Effector memory CD4-positive, alpha-beta T cell (primary cell): ENCODE results near the gene CORO2B.

Experiments
- DNase-seq, 3 donors: peaks; one replicate each; pipeline ENCODE4 v3.0.0-alpha.2; 2020
- H3K27ac ChIP-seq: 2 replicates; pipeline ENCODE4 v1.7.0; 2013; ENCODE audit warnings: mild to moderate bottlenecking, low read length, moderate library complexity; ENCODE audit not compliant: insufficient read depth, poor library complexity, severe bottlenecking
- H3K27me3 ChIP-seq: replicated peaks from 2 replicates; pipeline ENCODE4 v1.7.0; 2013; ENCODE audit warnings: mild to moderate bottlenecking, low read length; ENCODE audit not compliant: insufficient read depth, control insufficient read depth, poor library complexity, severe bottlenecking
- H3K36me3 ChIP-seq: 2 replicates; pipeline ENCODE4 v1.7.0; 2013; ENCODE audit warnings: mild to moderate bottlenecking, low read length, moderate library complexity; ENCODE audit not compliant: control insufficient read depth, insufficient read depth
- H3K4me1 ChIP-seq: 2 replicates; pipeline ENCODE4 v1.7.0; 2013; ENCODE audit warnings: low read length, mild to moderate bottlenecking; ENCODE audit not compliant: control insufficient read depth, insufficient read depth, poor library complexity, severe bottlenecking
- H3K4me3 ChIP-seq: 2 replicates; pipeline ENCODE4 v1.7.0; 2013; ENCODE audit warnings: low read length, low read depth, mild to moderate bottlenecking; ENCODE audit not compliant: insufficient read depth, poor library complexity, severe bottlenecking
- H3K9me3 ChIP-seq: 2 replicates; pipeline ENCODE4 v1.7.0; 2013; ENCODE audit warnings: mild to moderate bottlenecking, low read length, moderate library complexity; ENCODE audit not compliant: control insufficient read depth
- total RNA-seq, 3 donors: gene quantifications; one replicate each; lab custom pipeline; 2026; lab: John Stamatoyannopoulos, UW

The CORO2B gene
- 0 reads per million in 3 donors for total RNA-seq

- Histone ChIP-seq H3K9me3 (no peaks in the 10 kb centered on the region), H3K4me1 (peaks cover 5% of the 10 kb centered on the region), H3K27ac (no peak within 1 kb of the TSS), H3K4me3 (peak within 1 kb of the TSS; percentile 52), H3K27me3 (peaks cover 32% of the 10 kb centered on the region), H3K36me3 (no peaks in the 10 kb centered on the region)
- DNase-seq, result no peak
Measured at GRCh38 chr15:68578980-68579935, at the start of gene CORO2B. TSS of gene CORO2B (plus strand) at chr15:68578993. CDS start at chr15:68579263, 270 bp downstream.

DNA sequence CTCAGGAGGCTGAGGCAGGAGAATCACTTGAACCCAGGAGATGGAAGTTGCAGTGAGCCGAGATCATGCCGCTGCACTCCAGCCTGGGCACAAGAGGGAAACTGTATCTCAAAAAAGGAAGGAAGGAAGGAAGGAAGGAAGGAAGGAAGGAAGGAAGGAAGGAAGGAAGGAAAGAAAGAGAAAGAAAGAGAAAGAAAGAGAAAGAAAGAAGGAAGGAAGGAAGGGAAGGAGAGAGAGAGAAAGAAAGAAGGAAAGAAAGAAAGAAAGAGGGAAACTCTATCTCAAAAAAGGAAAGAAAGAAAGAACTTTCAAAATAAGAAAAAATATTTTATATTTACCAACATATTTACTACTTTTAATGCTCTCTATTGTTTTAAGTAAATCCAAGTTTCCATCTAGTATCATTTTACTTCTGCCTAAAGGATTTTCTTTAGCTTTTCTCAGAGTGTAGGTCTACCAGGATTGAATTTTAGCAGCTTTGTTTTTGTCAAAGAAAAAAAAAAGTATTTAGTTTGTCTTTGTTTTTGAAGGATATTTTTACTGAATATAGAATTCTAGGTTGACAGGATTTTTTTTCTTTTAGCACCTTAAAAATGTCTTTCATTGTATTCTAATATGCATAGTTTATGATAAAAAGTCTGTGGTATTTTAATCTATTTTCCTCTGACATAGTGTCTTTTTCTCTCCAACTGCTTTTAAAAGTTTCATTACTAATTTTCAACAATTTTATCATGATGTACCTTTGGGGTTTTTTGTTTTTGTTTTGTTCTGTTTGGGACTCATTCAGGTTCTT lies 47.2 kb upstream of the CORO2B start:
- Histone ChIP-seq H3K27me3 (no peaks in the 10 kb centered on the region), H3K36me3 (no peaks in the 10 kb centered on the region), H3K27ac (no peak overlapping the region), H3K9me3 (no peaks in the 10 kb centered on the region), H3K4me1 (no peaks in the 10 kb centered on the region), H3K4me3 (no peak overlapping the region)
- no peak for DNase-seq

GRCh38 chr15:68536331-68537095 lies 42.3 kb upstream of the CORO2B start:
- H3K27me3 ChIP-seq, result no peaks in the 10 kb centered on the region
- H3K9me3 ChIP-seq, result no peaks in the 10 kb centered on the region
- DNase-seq, result no peak
- no peak overlapping the region for H3K27ac ChIP-seq
- H3K4me3 ChIP-seq, result no peak overlapping the region
- no peaks in the 10 kb centered on the region for H3K4me1 ChIP-seq
- H3K36me3 ChIP-seq, result no peaks in the 10 kb centered on the region

DNA sequence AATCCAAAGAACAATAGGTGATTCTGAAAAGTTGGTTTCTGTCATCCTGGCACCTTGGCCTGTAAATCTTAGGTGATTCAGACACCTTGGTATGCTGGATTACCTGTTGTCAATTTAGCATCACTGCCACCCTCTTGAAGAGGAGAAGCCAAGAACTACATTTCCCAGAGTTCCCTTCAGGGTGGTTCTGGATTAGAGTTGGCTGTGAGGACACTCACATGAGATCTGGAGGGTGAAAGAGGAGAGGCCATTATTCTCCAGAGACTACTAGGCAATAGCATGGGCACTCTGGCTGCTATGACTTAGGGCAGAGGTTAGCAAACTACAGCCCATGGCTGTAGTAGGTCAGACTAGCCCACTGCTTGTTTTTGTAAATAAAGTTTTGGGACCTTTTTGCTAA lies 41.7 kb upstream of the CORO2B start:
- no peak overlapping the region for H3K27ac ChIP-seq
- no peaks in the 10 kb centered on the region for H3K36me3 ChIP-seq
- DNase-seq, result no peak
- no peaks in the 10 kb centered on the region for H3K27me3 ChIP-seq
- no peaks in the 10 kb centered on the region for H3K9me3 ChIP-seq
- H3K4me3 ChIP-seq, result no peak overlapping the region
- H3K4me1 ChIP-seq, result no peaks in the 10 kb centered on the region

GRCh38 chr15:68537506-68537905 lies 41.3 kb upstream of the CORO2B start:
- Histone ChIP-seq H3K4me1 (no peaks in the 10 kb centered on the region), H3K9me3 (no peaks in the 10 kb centered on the region), H3K27ac (no peak overlapping the region), H3K4me3 (no peak overlapping the region), H3K27me3 (no peaks in the 10 kb centered on the region), H3K36me3 (no peaks in the 10 kb centered on the region)
- no peak for DNase-seq

DNA sequence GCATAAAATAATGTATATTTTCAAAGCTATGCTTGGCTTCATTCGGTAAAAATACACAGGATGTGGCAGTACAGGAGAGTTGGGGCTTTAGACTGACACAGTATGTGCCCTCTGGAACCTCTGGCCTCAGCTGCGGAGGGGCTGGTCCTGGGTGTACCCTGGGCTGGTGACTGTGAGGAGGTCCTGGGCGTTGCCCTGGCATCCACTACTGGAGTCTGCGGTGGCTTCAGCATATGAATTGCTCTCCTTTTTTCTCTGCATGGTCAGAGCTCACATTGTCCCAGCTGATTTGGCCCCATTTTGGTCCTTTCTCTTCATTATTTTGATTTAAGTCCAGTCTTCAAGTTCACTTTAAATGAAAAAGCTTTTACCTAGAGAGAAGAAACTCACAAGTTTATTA lies 40.5 kb upstream of the CORO2B start:
- Histone ChIP-seq H3K4me3 (no peak overlapping the region), H3K9me3 (no peaks in the 10 kb centered on the region), H3K36me3 (no peaks in the 10 kb centered on the region), H3K27ac (no peak overlapping the region), H3K27me3 (no peaks in the 10 kb centered on the region), H3K4me1 (no peaks in the 10 kb centered on the region)
- no peak for DNase-seq

DNA sequence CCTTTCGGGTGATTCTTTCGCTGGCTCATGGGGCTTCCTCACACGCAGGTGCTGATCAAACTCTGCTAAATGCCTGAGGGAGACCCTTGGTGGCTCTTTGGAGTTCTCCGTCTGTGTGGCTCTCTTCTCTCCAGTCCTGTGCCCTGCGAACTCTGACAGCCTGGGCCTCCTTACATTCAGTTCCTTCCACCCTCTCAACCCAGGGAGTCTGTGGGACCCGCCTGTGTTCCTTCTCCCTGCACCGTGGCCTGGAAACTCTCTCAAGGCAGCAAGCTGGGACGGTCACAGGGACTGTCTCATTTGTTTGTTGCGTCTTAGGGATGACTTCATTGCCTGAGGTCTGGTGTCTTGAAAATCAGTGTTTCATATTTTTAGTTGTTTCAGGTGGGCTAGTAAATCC lies 37.0 kb upstream of the CORO2B start:
- Histone ChIP-seq H3K27me3 (no peaks in the 10 kb centered on the region), H3K9me3 (no peaks in the 10 kb centered on the region), H3K27ac (no peak overlapping the region), H3K4me3 (no peak overlapping the region), H3K4me1 (no peaks in the 10 kb centered on the region), H3K36me3 (no peaks in the 10 kb centered on the region)
- no peak for DNase-seq

- H3K4me3 ChIP-seq, result no peak overlapping the region
- no peaks in the 10 kb centered on the region for H3K36me3 ChIP-seq
- H3K9me3 ChIP-seq, result no peaks in the 10 kb centered on the region
- H3K4me1 ChIP-seq, result no peaks in the 10 kb centered on the region
- DNase-seq, result no peak
- H3K27ac ChIP-seq, result no peak overlapping the region
- no peaks in the 10 kb centered on the region for H3K27me3 ChIP-seq
Measured at GRCh38 chr15:68542348-68542747, 36.4 kb upstream of the CORO2B start.

DNA sequence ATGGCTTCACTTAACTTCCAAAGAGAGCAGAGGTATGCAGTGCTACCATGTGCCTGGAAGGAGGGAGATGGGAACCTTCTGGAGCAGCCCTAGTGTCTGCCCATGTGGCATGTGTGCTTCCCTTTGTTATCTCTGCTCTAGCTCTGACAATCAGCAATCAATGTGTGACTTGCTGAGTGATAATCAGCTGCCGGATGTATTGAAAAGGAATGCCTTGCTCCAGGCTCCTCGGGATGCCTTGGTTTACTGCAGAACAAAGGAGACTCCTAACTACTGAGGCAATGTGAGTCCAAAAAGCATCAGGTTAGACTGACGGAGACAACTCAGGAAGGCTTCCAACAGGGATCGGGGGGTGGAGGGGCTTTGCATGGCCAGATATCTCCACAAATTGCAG lies 36.0 kb upstream of the CORO2B start:
- H3K27ac ChIP-seq, result no peak overlapping the region
- H3K4me1 ChIP-seq, result no peaks in the 10 kb centered on the region
- no peaks in the 10 kb centered on the region for H3K27me3 ChIP-seq
- H3K9me3 ChIP-seq, result no peaks in the 10 kb centered on the region
- no peak overlapping the region for H3K4me3 ChIP-seq
- no peak for DNase-seq
- H3K36me3 ChIP-seq, result no peaks in the 10 kb centered on the region
